ENCODE results near the gene UGT1A9.

DNA sequence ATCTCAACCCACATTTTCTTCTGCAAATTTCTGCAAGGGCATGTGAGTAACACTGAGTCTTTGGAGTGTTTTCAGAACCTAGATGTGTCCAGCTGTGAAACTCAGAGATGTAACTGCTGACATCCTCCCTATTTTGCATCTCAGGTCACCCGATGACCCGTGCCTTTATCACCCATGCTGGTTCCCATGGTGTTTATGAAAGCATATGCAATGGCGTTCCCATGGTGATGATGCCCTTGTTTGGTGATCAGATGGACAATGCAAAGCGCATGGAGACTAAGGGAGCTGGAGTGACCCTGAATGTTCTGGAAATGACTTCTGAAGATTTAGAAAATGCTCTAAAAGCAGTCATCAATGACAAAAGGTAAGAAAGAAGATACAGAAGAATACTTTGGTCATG is 96.4 kb downstream of the UGT1A9 start:
- TF ChIP-seq, protein P1, sequence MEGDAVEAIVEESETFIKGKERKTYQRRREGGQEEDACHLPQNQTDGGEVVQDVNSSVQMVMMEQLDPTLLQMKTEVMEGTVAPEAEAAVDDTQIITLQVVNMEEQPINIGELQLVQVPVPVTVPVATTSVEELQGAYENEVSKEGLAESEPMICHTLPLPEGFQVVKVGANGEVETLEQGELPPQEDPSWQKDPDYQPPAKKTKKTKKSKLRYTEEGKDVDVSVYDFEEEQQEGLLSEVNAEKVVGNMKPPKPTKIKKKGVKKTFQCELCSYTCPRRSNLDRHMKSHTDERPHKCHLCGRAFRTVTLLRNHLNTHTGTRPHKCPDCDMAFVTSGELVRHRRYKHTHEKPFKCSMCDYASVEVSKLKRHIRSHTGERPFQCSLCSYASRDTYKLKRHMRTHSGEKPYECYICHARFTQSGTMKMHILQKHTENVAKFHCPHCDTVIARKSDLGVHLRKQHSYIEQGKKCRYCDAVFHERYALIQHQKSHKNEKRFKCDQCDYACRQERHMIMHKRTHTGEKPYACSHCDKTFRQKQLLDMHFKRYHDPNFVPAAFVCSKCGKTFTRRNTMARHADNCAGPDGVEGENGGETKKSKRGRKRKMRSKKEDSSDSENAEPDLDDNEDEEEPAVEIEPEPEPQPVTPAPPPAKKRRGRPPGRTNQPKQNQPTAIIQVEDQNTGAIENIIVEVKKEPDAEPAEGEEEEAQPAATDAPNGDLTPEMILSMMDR (IDR thresholded peaks at IDR 0.05; ENCODE audit: low read depth, low read length): no peak
- no peak for TF ChIP-seq MYC (IDR thresholded peaks at IDR 0.05; ENCODE audit: low read depth, low read length)
- TF ChIP-seq, protein P2, sequence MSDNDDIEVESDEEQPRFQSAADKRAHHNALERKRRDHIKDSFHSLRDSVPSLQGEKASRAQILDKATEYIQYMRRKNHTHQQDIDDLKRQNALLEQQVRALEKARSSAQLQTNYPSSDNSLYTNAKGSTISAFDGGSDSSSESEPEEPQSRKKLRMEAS (IDR thresholded peaks at IDR 0.05; ENCODE audit: low read depth, low read length): no peak
